Naive thymus-derived CD4-positive, alpha-beta T cell (primary cell): ENCODE data around the gene TM9SF4. TPM values are rescaled to one million over a fixed set of nuclear protein-coding genes. Genes with fewer than 3 reads are reported as not detected.

Experiments used
- ATAC-seq: fragments of 150-1000 bp; cut with Tn5 transposase; 2 replicates; pipeline ENCODE4 v1.10.0; 2021; ENCODE audit warnings: mild to moderate bottlenecking, moderate library complexity
- CTCF ChIA-PET: fragments of 350-600 bp; sonication (Branson Sonifier 250); formaldehyde crosslinking; loops from one replicate; lab custom pipeline; 2021; ENCODE audit warnings: antibody characterized with exemption; lab: Charles Lee
- POLR2A ChIA-PET: fragments of 350-600 bp; sonication (Branson Sonifier 250); formaldehyde crosslinking; loops from one replicate; lab custom pipeline; 2021; ENCODE audit warnings: antibody characterized with exemption, inconsistent platforms; lab: Charles Lee
- DNase-seq, 9 donors: peaks; one replicate each; pipeline versions ENCODE4 v3.0.0 to v3.0.0-alpha.2; 2020 to 2022; ENCODE audit warnings: mixed read lengths in 1 of 9
- H3K27ac ChIP-seq: one replicate; pipeline ENCODE4 v1.7.0; 2013; ENCODE audit warnings: mild to moderate bottlenecking, low read depth, low read length, moderate library complexity
- H3K27me3 ChIP-seq, 2 donors: one replicate each; pipeline ENCODE4 v1.7.0; 2013; ENCODE audit warnings: low read length in 2 of 2, mild to moderate bottlenecking in 2 of 2, moderate library complexity in 2 of 2; ENCODE audit not compliant: control insufficient read depth in 2 of 2, insufficient read depth in 2 of 2
- H3K36me3 ChIP-seq, 3 experiments: 1 replicate in 2 of 3; 2 replicates in 1 of 3; pipeline ENCODE4 v1.7.0; 2013; ENCODE audit warnings: low read length in 3 of 3, mild to moderate bottlenecking in 3 of 3, moderate library complexity in 1 of 3; ENCODE audit not compliant: insufficient read depth in 3 of 3, control insufficient read depth in 2 of 3
- H3K4me1 ChIP-seq, 2 donors: one replicate each; pipeline ENCODE4 v1.7.0; 2013; ENCODE audit warnings: low read length in 2 of 2, mild to moderate bottlenecking in 2 of 2, moderate library complexity in 1 of 2; ENCODE audit not compliant: control insufficient read depth in 2 of 2, insufficient read depth in 2 of 2
- H3K4me3 ChIP-seq: 2 replicates; pipeline ENCODE4 v1.7.0; 2013; ENCODE audit warnings: mild to moderate bottlenecking, low read length
- H3K9me3 ChIP-seq, 3 experiments: 1 replicate in 2 of 3; 2 replicates in 1 of 3; pipeline ENCODE4 v1.7.0; 2013; ENCODE audit warnings: low read length in 3 of 3; ENCODE audit not compliant: control insufficient read depth in 2 of 3
- H3K27ac Mint-ChIP-seq, 9 donors: one replicate each; pipeline ENCODE4 v1.8.0; 2020 to 2022; ENCODE audit warnings: mixed read lengths in 9 of 9, mild to moderate bottlenecking in 8 of 9, moderate library complexity in 5 of 9, inconsistent platforms in 2 of 9
- H3K27me3 Mint-ChIP-seq, 5 donors: one replicate each; pipeline ENCODE4 v1.8.0; 2021 to 2022; ENCODE audit warnings: mixed read lengths in 5 of 5, mild to moderate bottlenecking in 1 of 5
- H3K36me3 Mint-ChIP-seq, 5 donors: one replicate each; pipeline ENCODE4 v1.8.0; 2020 to 2022; ENCODE audit warnings: mixed read lengths in 5 of 5, mild to moderate bottlenecking in 3 of 5, inconsistent platforms in 1 of 5
- H3K4me1 Mint-ChIP-seq, 7 donors: one replicate each; pipeline ENCODE4 v1.8.0; 2020 to 2022; ENCODE audit warnings: mixed read lengths in 7 of 7, mild to moderate bottlenecking in 3 of 7, inconsistent platforms in 1 of 7
- H3K4me3 Mint-ChIP-seq, 10 donors: one replicate each; pipeline ENCODE4 v1.8.0; 2020 to 2022; ENCODE audit warnings: mild to moderate bottlenecking in 10 of 10, mixed read lengths in 10 of 10, moderate library complexity in 6 of 10, inconsistent platforms in 2 of 10
- H3K9me3 Mint-ChIP-seq, 11 donors: one replicate each; pipeline ENCODE4 v1.8.0; 2020 to 2022; ENCODE audit warnings: mixed read lengths in 11 of 11, mild to moderate bottlenecking in 4 of 11, inconsistent platforms in 1 of 11, moderate library complexity in 1 of 11
- intact Hi-C, 2 donors: fragments of 100-400 bp; cut with micrococcal nuclease; formaldehyde crosslinking; loops; one replicate each; pipeline ENCODE4 v1.15.1; 2023
- polyA plus RNA-seq, 2 donors: library from polyadenylated mRNA; unstranded; fragments of 300-500 nt; fragmentation: Illumina TruSeq; gene quantifications; one replicate each; pipeline ENCODE4 v1.2.3, GENCODE V29; 2021
- total RNA-seq, 6 experiments: library from RNA in 5 of 6; stranded (reverse) in 5 of 6; gene quantifications; 1 replicate in 5 of 6; 2 replicates in 1 of 6; pipeline ENCODE4 v1.2.3 and lab custom pipeline; 2021 to 2026

The TM9SF4 gene
- total and polyA plus RNA-seq, 7 experiments from 2014 or later = 31.2 to 61.0 (median 41.5) TPM

DNA sequence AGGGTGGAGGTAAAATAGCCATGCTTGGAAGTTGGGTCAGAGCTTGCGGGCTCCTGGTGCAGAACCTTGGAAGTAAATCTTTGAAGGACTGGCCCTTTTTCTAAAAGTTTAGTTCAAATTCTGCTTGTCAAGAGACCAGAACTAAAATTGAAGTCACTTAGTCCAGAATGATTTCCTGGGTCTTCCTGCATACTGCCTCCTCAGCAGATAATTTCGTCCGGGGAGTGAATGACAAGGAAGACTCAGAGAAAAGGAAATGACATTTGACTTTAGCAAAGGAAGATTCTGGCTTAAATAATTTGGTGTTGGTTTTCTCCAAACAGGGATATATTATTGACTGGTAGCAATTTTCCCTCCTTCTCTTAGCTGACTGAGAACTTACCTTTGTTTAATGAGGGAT lies 1.2 kb downstream of the TM9SF4 start:
- ATAC-seq (no peak), DNase-seq (no peak)
- Mint-ChIP-seq H3K4me1 (peaks cover 33 to 55% (median 49%) of the 10 kb centered on the region in 7 donors), H3K4me3 (peak overlapping the region; percentile 78 to 100 (median 96)), H3K9me3 (no peaks in the 10 kb centered on the region), H3K36me3 (peaks cover 4 to 7% (median 6%) of the 10 kb centered on the region in 5 donors), H3K27ac (peak overlapping the region; percentile 95 to 100 (median 100)), H3K27me3 (no peaks in the 10 kb centered on the region)
- ChIA-PET POLR2A (no interaction called here), CTCF (no interaction called here)
- Histone ChIP-seq H3K27ac (peak overlapping the region; percentile 94), H3K4me1 (peaks cover 11% of the 10 kb centered on the region in 2 donors), H3K4me3 (no peak overlapping the region), H3K9me3 (no peaks in the 10 kb centered on the region), H3K27me3 (no peaks in the 10 kb centered on the region), H3K36me3 (peaks cover 0 to 16% (median 0%) of the 10 kb centered on the region in 3 experiments)
- intact Hi-C loops = no loop called here

DNA sequence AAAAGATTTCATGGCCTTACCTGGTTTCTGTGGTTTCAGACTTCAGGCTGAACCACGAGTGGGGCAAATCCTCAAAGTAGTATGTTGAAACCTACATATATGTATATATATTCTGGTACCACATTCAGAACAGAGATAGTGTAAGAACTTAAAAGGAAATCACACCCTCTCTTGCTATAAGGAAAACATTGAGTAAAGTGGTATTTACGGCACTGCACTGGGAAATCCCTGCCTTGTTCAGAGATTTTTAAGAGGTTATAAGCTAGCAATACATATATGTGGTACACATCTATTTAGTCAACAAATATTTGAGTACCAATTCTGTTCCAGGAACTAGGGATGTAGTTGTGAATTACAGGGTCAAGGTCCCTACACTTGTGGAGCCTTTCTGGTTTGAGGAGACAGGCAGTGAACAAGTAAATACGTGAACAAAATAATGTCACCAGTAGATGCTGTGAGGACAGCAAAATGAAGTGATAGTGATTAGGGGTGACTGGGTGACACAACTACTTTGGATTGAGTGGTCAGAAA lies 1.7 kb downstream of the TM9SF4 start:
- ChIA-PET POLR2A (no interaction called here), CTCF (no interaction called here)
- H3K36me3 ChIP-seq = peaks cover 0 to 16% (median 0%) of the 10 kb centered on the region in 3 experiments
- Mint-ChIP-seq H3K36me3 (peaks cover 4 to 7% (median 6%) of the 10 kb centered on the region in 5 donors), H3K9me3 (no peaks in the 10 kb centered on the region), H3K4me1 (peaks cover 35 to 58% (median 52%) of the 10 kb centered on the region in 7 donors), H3K27me3 (no peaks in the 10 kb centered on the region), H3K27ac (peak overlapping the region in 7 of 9 donors; percentile 12 to 100 (median 98)), H3K4me3 (peak overlapping the region; percentile 78 to 100 (median 96))
- no peak for ATAC-seq
- H3K27ac ChIP-seq = no peak overlapping the region
- no peak overlapping the region for H3K4me3 ChIP-seq
- intact Hi-C loops = no loop called here
- DNase-seq = no peak
- no peaks in the 10 kb centered on the region for H3K9me3 ChIP-seq
- no peaks in the 10 kb centered on the region for H3K27me3 ChIP-seq
- peaks cover 11% of the 10 kb centered on the region in 2 donors for H3K4me1 ChIP-seq

GRCh38 chr20:32111753-32112152 lies 2.2 kb downstream of the TM9SF4 start:
- Mint-ChIP-seq H3K27me3 (no peaks in the 10 kb centered on the region), H3K36me3 (peaks cover 4 to 7% (median 6%) of the 10 kb centered on the region in 5 donors), H3K4me3 (peak overlapping the region in 6 of 10 donors; percentile 31 to 96 (median 71)), H3K27ac (peak overlapping the region in 4 of 9 donors; percentile 12 to 56 (median 44)), H3K9me3 (no peaks in the 10 kb centered on the region), H3K4me1 (peaks cover 41 to 64% (median 57%) of the 10 kb centered on the region in 7 donors)
- Histone ChIP-seq H3K9me3 (no peaks in the 10 kb centered on the region), H3K27me3 (no peaks in the 10 kb centered on the region), H3K36me3 (peaks cover 0 to 16% (median 0%) of the 10 kb centered on the region in 3 experiments), H3K4me1 (peaks cover 11% of the 10 kb centered on the region in 2 donors), H3K27ac (no peak overlapping the region), H3K4me3 (no peak overlapping the region)
- ChIA-PET POLR2A (no interaction called here), CTCF (no interaction called here)
- ATAC-seq = no peak
- intact Hi-C loops = no loop called here
- no peak for DNase-seq

DNA sequence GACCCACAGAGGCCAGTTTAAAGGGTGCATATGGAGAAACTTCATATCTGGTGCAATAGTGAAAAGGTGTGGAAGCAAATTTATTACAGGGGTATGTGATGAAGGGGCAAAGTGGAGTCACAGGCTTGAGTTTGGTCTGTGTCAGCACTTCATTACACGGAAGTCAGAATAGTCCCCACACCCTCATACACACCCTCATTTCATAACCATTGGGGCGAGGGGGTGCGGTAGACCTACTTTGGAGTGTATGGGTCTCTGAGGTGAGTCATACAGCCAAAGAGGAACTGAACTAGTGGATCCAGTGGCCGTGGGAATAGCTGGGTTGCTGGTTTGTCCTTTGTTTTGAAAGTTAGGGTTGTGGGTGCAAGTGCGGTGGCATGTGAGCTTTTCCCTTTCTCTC lies 3.3 kb downstream of the TM9SF4 start:
- ATAC-seq (peak; percentile 64), DNase-seq (peak in 1 of 9 donors; percentile 9)
- H3K36me3 Mint-ChIP-seq = peaks cover 4 to 7% (median 6%) of the 10 kb centered on the region in 5 donors
- Histone ChIP-seq H3K4me3 (no peak overlapping the region), H3K27ac (no peak overlapping the region), H3K36me3 (peaks cover 0 to 16% (median 0%) of the 10 kb centered on the region in 3 experiments), H3K4me1 (peaks cover 11% of the 10 kb centered on the region in 2 donors), H3K27me3 (no peaks in the 10 kb centered on the region), H3K9me3 (no peaks in the 10 kb centered on the region)
- H3K4me1 Mint-ChIP-seq = peaks cover 49 to 74% (median 66%) of the 10 kb centered on the region in 7 donors
- POLR2A ChIA-PET = no interaction called here
- intact Hi-C loops = no loop called here
- H3K27me3 Mint-ChIP-seq = no peaks in the 10 kb centered on the region
- peak overlapping the region in 5 of 10 donors; percentile 1 to 48 (median 3) for H3K4me3 Mint-ChIP-seq
- no peaks in the 10 kb centered on the region for H3K9me3 Mint-ChIP-seq
- no peak overlapping the region for H3K27ac Mint-ChIP-seq
- CTCF ChIA-PET = no interaction called here

- Mint-ChIP-seq H3K27me3 (no peaks in the 10 kb centered on the region), H3K9me3 (no peaks in the 10 kb centered on the region), H3K4me3 (peak overlapping the region in 1 of 10 donors; percentile 2), H3K27ac (no peak overlapping the region), H3K36me3 (peaks cover 4 to 7% (median 6%) of the 10 kb centered on the region in 5 donors), H3K4me1 (peaks cover 49 to 79% (median 71%) of the 10 kb centered on the region in 7 donors)
- Histone ChIP-seq H3K9me3 (no peaks in the 10 kb centered on the region), H3K36me3 (peaks cover 0 to 16% (median 0%) of the 10 kb centered on the region in 3 experiments), H3K4me3 (no peak overlapping the region), H3K27ac (no peak overlapping the region), H3K4me1 (peaks cover 11% of the 10 kb centered on the region in 2 donors), H3K27me3 (no peaks in the 10 kb centered on the region)
- CTCF ChIA-PET = no interaction called here
- intact Hi-C loops = no loop called here
- POLR2A ChIA-PET = no interaction called here
- no peak for DNase-seq
- no peak for ATAC-seq
Measured at GRCh38 chr20:32113591-32114260, 4.2 kb downstream of the TM9SF4 start.

DNA sequence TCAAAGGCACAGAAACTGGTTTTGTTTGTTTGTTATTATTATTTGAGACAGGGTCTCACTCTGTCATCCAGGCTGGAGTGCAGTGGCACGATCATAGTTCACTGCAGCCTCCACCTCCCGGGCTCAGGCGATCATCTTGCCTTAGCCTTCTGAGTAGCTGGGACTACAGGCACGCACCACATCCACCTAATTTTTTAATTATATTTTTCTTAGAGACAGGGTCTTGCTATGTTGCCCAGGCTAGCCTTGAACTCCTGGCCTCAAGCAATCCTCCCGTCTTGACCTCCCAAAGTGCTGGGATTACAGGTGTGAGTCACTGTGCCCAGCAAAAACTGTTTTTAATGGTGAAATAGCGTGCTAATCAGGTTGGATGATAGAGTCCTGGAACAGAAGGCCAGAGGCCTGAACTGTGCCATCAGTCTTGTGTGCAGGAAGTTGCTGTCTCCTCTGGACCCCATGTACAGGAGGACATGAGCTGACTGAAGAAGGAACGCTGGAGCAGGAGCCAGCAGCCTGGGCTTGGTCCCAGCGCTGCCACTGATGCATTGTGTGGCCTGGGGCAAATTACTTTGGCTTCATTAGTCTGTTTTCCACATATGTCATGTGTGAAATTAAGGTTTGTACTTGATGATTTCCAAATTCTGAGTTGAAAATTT lies 4.9 kb downstream of the TM9SF4 start:
- no peaks in the 10 kb centered on the region for H3K9me3 Mint-ChIP-seq
- intact Hi-C loops = no loop called here
- H3K27ac Mint-ChIP-seq = peak overlapping the region in 2 of 9 donors; percentile 44 to 62
- H3K4me1 Mint-ChIP-seq = peaks cover 49 to 84% (median 71%) of the 10 kb centered on the region in 7 donors
- H3K27me3 Mint-ChIP-seq = no peaks in the 10 kb centered on the region
- Histone ChIP-seq H3K4me1 (peaks cover 11% of the 10 kb centered on the region in 2 donors), H3K27ac (no peak overlapping the region), H3K9me3 (no peaks in the 10 kb centered on the region), H3K27me3 (no peaks in the 10 kb centered on the region), H3K36me3 (peaks cover 0 to 15% (median 0%) of the 10 kb centered on the region in 3 experiments), H3K4me3 (no peak overlapping the region)
- H3K36me3 Mint-ChIP-seq = peaks cover 4 to 7% (median 6%) of the 10 kb centered on the region in 5 donors
- DNase-seq = no peak
- POLR2A ChIA-PET = no interaction called here
- ATAC-seq = no peak
- H3K4me3 Mint-ChIP-seq = peak overlapping the region in 1 of 10 donors; percentile 4
- CTCF ChIA-PET = no interaction called here
